ENCODE results near the gene LGR5.

Gene LGR5

DNA sequence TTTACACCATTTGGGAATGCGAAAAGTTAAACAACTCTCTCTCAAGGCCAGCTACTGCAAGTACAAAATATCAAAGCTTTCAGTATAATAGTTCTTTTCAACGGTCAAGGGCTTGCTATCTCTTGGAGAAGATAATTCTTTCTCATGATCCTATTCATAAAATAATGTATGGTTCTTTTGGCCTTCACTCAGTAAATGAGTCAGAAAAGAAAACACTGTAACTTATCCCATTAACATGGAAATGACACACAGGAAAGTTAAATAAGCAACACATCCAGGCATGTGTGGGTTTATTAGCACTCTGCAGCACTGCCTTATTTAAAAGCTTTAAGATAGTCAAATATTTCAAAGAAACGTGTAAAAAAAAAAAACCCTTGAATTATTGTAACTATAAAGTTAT, 187.2 kb downstream of the LGR5 start:
- in situ Hi-C loops (cut with HindIII; ENCODE audit: low sequenced_read_pairs) = no loop called here
- no peak overlapping the region for H3K4me3 ChIP-seq (ENCODE audit: low read depth, low read length)
- no peak for DNase-seq (ENCODE audit: low read depth)
- TF ChIP-seq, protein P1, sequence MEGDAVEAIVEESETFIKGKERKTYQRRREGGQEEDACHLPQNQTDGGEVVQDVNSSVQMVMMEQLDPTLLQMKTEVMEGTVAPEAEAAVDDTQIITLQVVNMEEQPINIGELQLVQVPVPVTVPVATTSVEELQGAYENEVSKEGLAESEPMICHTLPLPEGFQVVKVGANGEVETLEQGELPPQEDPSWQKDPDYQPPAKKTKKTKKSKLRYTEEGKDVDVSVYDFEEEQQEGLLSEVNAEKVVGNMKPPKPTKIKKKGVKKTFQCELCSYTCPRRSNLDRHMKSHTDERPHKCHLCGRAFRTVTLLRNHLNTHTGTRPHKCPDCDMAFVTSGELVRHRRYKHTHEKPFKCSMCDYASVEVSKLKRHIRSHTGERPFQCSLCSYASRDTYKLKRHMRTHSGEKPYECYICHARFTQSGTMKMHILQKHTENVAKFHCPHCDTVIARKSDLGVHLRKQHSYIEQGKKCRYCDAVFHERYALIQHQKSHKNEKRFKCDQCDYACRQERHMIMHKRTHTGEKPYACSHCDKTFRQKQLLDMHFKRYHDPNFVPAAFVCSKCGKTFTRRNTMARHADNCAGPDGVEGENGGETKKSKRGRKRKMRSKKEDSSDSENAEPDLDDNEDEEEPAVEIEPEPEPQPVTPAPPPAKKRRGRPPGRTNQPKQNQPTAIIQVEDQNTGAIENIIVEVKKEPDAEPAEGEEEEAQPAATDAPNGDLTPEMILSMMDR (IDR thresholded peaks at IDR 0.05; ENCODE audit: low read depth, low read length, missing control alignments) = no peak

DNA sequence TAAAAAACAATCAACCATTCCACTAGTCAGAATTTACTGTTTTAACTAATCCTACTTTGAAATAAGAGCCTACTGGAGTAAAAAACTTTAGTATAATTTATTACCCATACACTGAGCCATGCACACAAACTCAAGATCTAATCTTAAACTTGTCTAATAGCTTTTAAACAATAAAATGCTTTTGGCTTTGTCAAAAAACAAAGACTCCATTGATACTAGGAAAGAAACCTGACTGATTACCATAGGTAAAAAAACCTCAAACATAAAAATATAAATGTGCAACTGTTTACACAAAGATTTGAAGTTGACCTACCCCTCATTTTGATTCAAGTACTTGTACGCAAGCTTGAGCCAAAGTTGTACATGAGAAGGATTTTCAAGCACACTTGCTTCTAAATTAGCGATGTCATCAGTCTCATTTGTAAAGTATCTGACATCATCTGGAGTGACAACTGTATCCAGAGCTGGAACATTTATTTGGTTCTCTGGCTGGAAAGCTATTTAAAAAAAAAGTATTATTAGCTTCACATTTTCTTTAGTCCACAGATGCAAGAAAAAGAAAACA, 187.9 kb downstream of the LGR5 start:
- H3K4me3 ChIP-seq (ENCODE audit: low read depth, low read length) = no peak overlapping the region
- no peak for DNase-seq (ENCODE audit: low read depth)
- in situ Hi-C loops (cut with HindIII; ENCODE audit: low sequenced_read_pairs) = no loop called here
- TF ChIP-seq, protein P1 (IDR thresholded peaks at IDR 0.05; ENCODE audit: low read depth, low read length, missing control alignments) = no peak

Measured in astrocyte of the cerebellum (primary cell).